WTC11 (cell line): ENCODE data around the gene PTPRN2. TPM values are rescaled to one million over a fixed set of nuclear protein-coding genes. Genes with fewer than 3 reads are reported as not detected.

Experiments used
- ATAC-seq: fragments of 200-7000 bp; cut with Tn5 transposase; 2 replicates; pipeline ENCODE4 v1.10.0; 2021; ENCODE audit warnings: mild to moderate bottlenecking, moderate library complexity
- CTCF ChIA-PET: fragments of 300-600 bp; sonication (Branson Sonifier 250); formaldehyde crosslinking; loops from one replicate; lab custom pipeline; 2021; ENCODE audit warnings: antibody characterized with exemption; lab: Charles Lee
- POLR2A ChIA-PET: fragments of 350-600 bp; sonication (Branson Sonifier 250); formaldehyde crosslinking; loops from one replicate; lab custom pipeline; 2021; ENCODE audit warnings: antibody characterized with exemption; lab: Charles Lee
- DNase-seq: peaks from one replicate; pipeline ENCODE4 v3.0.0; 2021; ENCODE audit warnings: low spot score
- H3K27ac Mint-ChIP-seq: 2 replicates; pipeline ENCODE4 v1.8.0; 2021; ENCODE audit warnings: mixed read lengths
- H3K27me3 Mint-ChIP-seq: 2 replicates; pipeline ENCODE4 v1.8.0; 2021; ENCODE audit warnings: low read depth, mild to moderate bottlenecking, moderate library complexity, mixed read lengths
- H3K36me3 Mint-ChIP-seq: 2 replicates; pipeline ENCODE4 v1.8.0; 2021; ENCODE audit warnings: mixed read lengths
- H3K4me1 Mint-ChIP-seq: 2 replicates; pipeline ENCODE4 v1.8.0; 2022; ENCODE audit warnings: mixed read lengths
- H3K4me3 Mint-ChIP-seq: 2 replicates; pipeline ENCODE4 v1.8.0; 2021; ENCODE audit warnings: mild to moderate bottlenecking, moderate library complexity, mixed read lengths
- H3K9me3 Mint-ChIP-seq: 2 replicates; pipeline ENCODE4 v1.8.0; 2021; ENCODE audit warnings: mixed read lengths
- AFF4 ChIP-seq: sonication (generic); formaldehyde crosslinking; IDR thresholded peaks from 2 replicates; pipeline ENCODE4 v1.8.1; 2023; ENCODE audit warnings: mild to moderate bottlenecking, missing genetic modification reagents, borderline replicate concordance
- ATF6 ChIP-seq: sonication (generic); formaldehyde crosslinking; IDR thresholded peaks from 2 replicates; pipeline ENCODE4 v1.8.1; 2023; ENCODE audit warnings: mild to moderate bottlenecking, missing genetic modification reagents
- CBFB ChIP-seq: sonication (generic); formaldehyde crosslinking; IDR thresholded peaks from 2 replicates; pipeline ENCODE4 v1.8.1; 2022; ENCODE audit warnings: mild to moderate bottlenecking, low read depth, missing genetic modification reagents
- CDX4 ChIP-seq: fragments of 250-450 bp; sonication (Bioruptor Pico); IDR thresholded peaks from 2 replicates; pipeline ENCODE4 v1.9.0; 2021; ENCODE audit warnings: moderate library complexity, mild to moderate bottlenecking, inconsistent platforms, borderline replicate concordance
- CTCF ChIP-seq: fragments of 200-600 bp; IDR thresholded peaks from 2 replicates; pipeline ENCODE4 v1.8.0; 2022; ENCODE audit warnings: antibody characterized with exemption
- FOXK1 ChIP-seq: sonication (generic); formaldehyde crosslinking; IDR thresholded peaks from 2 replicates; pipeline ENCODE4 v1.8.0; 2022; ENCODE audit warnings: mild to moderate bottlenecking, moderate library complexity, missing genetic modification reagents
- NR3C1 ChIP-seq: sonication (generic); formaldehyde crosslinking; conservative IDR thresholded peaks from 2 replicates; pipeline ENCODE4 v1.8.1; 2023; ENCODE audit warnings: low read depth, mild to moderate bottlenecking, missing genetic modification reagents
- OVOL2 ChIP-seq: fragments of 250-450 bp; sonication (Bioruptor Pico); IDR thresholded peaks from 2 replicates; pipeline ENCODE4 v1.9.0; 2021; ENCODE audit warnings: mild to moderate bottlenecking, borderline replicate concordance
- PRDM15 ChIP-seq: sonication (generic); formaldehyde crosslinking; IDR thresholded peaks from 2 replicates; pipeline ENCODE4 v1.8.0; 2022; ENCODE audit warnings: missing genetic modification reagents
- PRRX2 ChIP-seq: fragments of 250-450 bp; sonication (Bioruptor Pico); IDR thresholded peaks from 2 replicates; pipeline ENCODE4 v1.8.0; 2021; ENCODE audit warnings: mild to moderate bottlenecking
- RORB ChIP-seq: fragments of 250-450 bp; sonication (Bioruptor Pico); IDR thresholded peaks from 2 replicates; pipeline ENCODE4 v1.9.0; 2021; ENCODE audit warnings: mild to moderate bottlenecking
- TEAD4 ChIP-seq: sonication (generic); formaldehyde crosslinking; IDR thresholded peaks from 2 replicates; pipeline ENCODE4 v1.8.0; 2022; ENCODE audit warnings: mild to moderate bottlenecking, missing genetic modification reagents
- USF1 ChIP-seq: sonication (generic); formaldehyde crosslinking; IDR thresholded peaks from 2 replicates; pipeline ENCODE4 v1.8.0; 2022; ENCODE audit warnings: mild to moderate bottlenecking, missing genetic modification reagents
- USF2 ChIP-seq: sonication (generic); formaldehyde crosslinking; IDR thresholded peaks from 2 replicates; pipeline ENCODE4 v1.8.1; 2023; ENCODE audit warnings: mild to moderate bottlenecking, missing genetic modification reagents, moderate library complexity
- ZBTB21 ChIP-seq: sonication (generic); formaldehyde crosslinking; IDR thresholded peaks from 2 replicates; pipeline ENCODE4 v1.8.1; 2023; ENCODE audit warnings: mild to moderate bottlenecking, missing genetic modification reagents, borderline replicate concordance
- ZNF232 ChIP-seq: sonication (generic); formaldehyde crosslinking; IDR thresholded peaks from 2 replicates; pipeline ENCODE4 v1.8.0; 2022; ENCODE audit warnings: mild to moderate bottlenecking, missing genetic modification reagents
- ZNF263 ChIP-seq: sonication (generic); formaldehyde crosslinking; IDR thresholded peaks from 2 replicates; pipeline ENCODE4 v1.8.1; 2022; ENCODE audit warnings: low read depth, mild to moderate bottlenecking, moderate library complexity, missing genetic modification reagents
- ZNF281 ChIP-seq: sonication (generic); formaldehyde crosslinking; IDR thresholded peaks from 2 replicates; pipeline ENCODE4 v1.8.0; 2023; ENCODE audit warnings: mild to moderate bottlenecking, missing genetic modification reagents
- total RNA-seq: library from RNA; stranded (reverse); gene quantifications from 3 replicates; pipeline ENCODE4 v1.2.3, GENCODE V29; 2021

Gene PTPRN2
- total RNA-seq, 1 experiment from 2014 or later: 4.7 TPM

- TF ChIP-seq AFF4 (CRISPR knock-in tag): no peak
Measured at GRCh38 chr7:158315326-158315725, 272.3 kb downstream of the PTPRN2 start (continued).

GRCh38 chr7:158314394-158314793 is 273.2 kb downstream of the PTPRN2 start:
- H3K27ac Mint-ChIP-seq: no peak overlapping the region
- ATAC-seq (no peak), DNase-seq (no peak)
- no peak for TF ChIP-seq TEAD4
- TF ChIP-seq ZBTB21 (CRISPR knock-in tag): no peak
- no peak for TF ChIP-seq RORB (CRISPR knock-in tag)
- TF ChIP-seq USF1 (CRISPR knock-in tag): no peak
- no peak for TF ChIP-seq PRRX2 (CRISPR knock-in tag)
- TF ChIP-seq USF2 (CRISPR knock-in tag): no peak
- TF ChIP-seq ZNF263 (CRISPR knock-in tag): no peak
- no peak for TF ChIP-seq OVOL2 (CRISPR knock-in tag)
- TF ChIP-seq ZNF232 (CRISPR knock-in tag): no peak
- no peak for TF ChIP-seq PRDM15 (CRISPR knock-in tag)
- no peak for TF ChIP-seq CBFB
- TF ChIP-seq CTCF: no peak
- POLR2A ChIA-PET: no interaction called here
- CTCF ChIA-PET: no interaction called here
- H3K4me1 Mint-ChIP-seq: peaks cover 18% of the 10 kb centered on the region
- peaks cover 56% of the 10 kb centered on the region for H3K36me3 Mint-ChIP-seq
- peaks cover 8% of the 10 kb centered on the region for H3K27me3 Mint-ChIP-seq
- H3K4me3 Mint-ChIP-seq: no peak overlapping the region
- peaks cover 37% of the 10 kb centered on the region for H3K9me3 Mint-ChIP-seq

- Mint-ChIP-seq H3K27me3 (peaks cover 8% of the 10 kb centered on the region), H3K4me3 (no peak overlapping the region), H3K9me3 (peaks cover 42% of the 10 kb centered on the region), H3K27ac (no peak overlapping the region), H3K4me1 (peaks cover 18% of the 10 kb centered on the region), H3K36me3 (peaks cover 61% of the 10 kb centered on the region)
- ChIA-PET POLR2A (no interaction called here), CTCF (no interaction called here)
- ATAC-seq (no peak), DNase-seq (no peak)
- TF ChIP-seq ZNF281 (CRISPR knock-in tag) (no peak), FOXK1 (no peak), NR3C1 (CRISPR knock-in tag) (no peak), ATF6 (CRISPR knock-in tag) (no peak), CDX4 (CRISPR knock-in tag) (no peak)
Measured at GRCh38 chr7:158313931-158314330, 273.7 kb downstream of the PTPRN2 start.
